Measurements from ENCODE around the gene PTGR2.

PTGR2 gene

GRCh38 chr14:73851567-73852382 is at the start of gene PTGR2:
TSS of gene PTGR2 (plus strand) at chr14:73851831. CDS start at chr14:73858863, 7,032 bp downstream.
- no peaks in the 10 kb centered on the region for H3K9me3 Mint-ChIP-seq
- ATAC-seq (ENCODE audit: low read depth) (peak; percentile 95), DNase-seq (ENCODE audit: low spot score in 2 of 2) (peak; percentile 89 to 92)
- H3K27ac Mint-ChIP-seq: peak within 1 kb of the TSS; percentile 94
- peak within 1 kb of the TSS; percentile 93 for H3K4me3 Mint-ChIP-seq
- H3K27me3 Mint-ChIP-seq: no peaks in the 10 kb centered on the region
- peaks cover 8% of the 10 kb centered on the region for H3K4me1 Mint-ChIP-seq
- H3K36me3 Mint-ChIP-seq: no peaks in the 10 kb centered on the region

- Mint-ChIP-seq H3K4me1 (peaks cover 4% of the 10 kb centered on the region), H3K27me3 (no peaks in the 10 kb centered on the region), H3K9me3 (no peaks in the 10 kb centered on the region), H3K4me3 (no peak overlapping the region), H3K27ac (no peak overlapping the region), H3K36me3 (no peaks in the 10 kb centered on the region)
- ATAC-seq (ENCODE audit: low read depth) (no peak), DNase-seq (ENCODE audit: low spot score in 2 of 2) (no peak)
Measured at GRCh38 chr14:73802431-73803188, 49.0 kb upstream of the PTGR2 start.

GRCh38 chr14:73804636-73805035 is 47.0 kb upstream of the PTGR2 start:
- no peaks in the 10 kb centered on the region for H3K9me3 Mint-ChIP-seq
- ATAC-seq (ENCODE audit: low read depth) (no peak), DNase-seq (ENCODE audit: low spot score in 2 of 2) (no peak)
- no peak overlapping the region for H3K4me3 Mint-ChIP-seq
- H3K4me1 Mint-ChIP-seq: peaks cover 4% of the 10 kb centered on the region
- no peak overlapping the region for H3K27ac Mint-ChIP-seq
- H3K27me3 Mint-ChIP-seq: no peaks in the 10 kb centered on the region
- H3K36me3 Mint-ChIP-seq: no peaks in the 10 kb centered on the region

GRCh38 chr14:73807457-73807856 is 44.2 kb upstream of the PTGR2 start:
- no peak for ATAC-seq (ENCODE audit: low read depth)
- H3K36me3 Mint-ChIP-seq: no peaks in the 10 kb centered on the region
- H3K27ac Mint-ChIP-seq: no peak overlapping the region
- H3K4me1 Mint-ChIP-seq: peaks cover 9% of the 10 kb centered on the region
- H3K9me3 Mint-ChIP-seq: no peaks in the 10 kb centered on the region
- peaks cover 2% of the 10 kb centered on the region for H3K27me3 Mint-ChIP-seq
- DNase-seq (ENCODE audit: low spot score in 2 of 2): no peak
- H3K4me3 Mint-ChIP-seq: no peak overlapping the region

- DNase-seq (ENCODE audit: low spot score in 2 of 2) (no peak), ATAC-seq (ENCODE audit: low read depth) (no peak)
- H3K4me3 Mint-ChIP-seq: no peak overlapping the region
- no peak overlapping the region for H3K27ac Mint-ChIP-seq
- peaks cover 12% of the 10 kb centered on the region for H3K4me1 Mint-ChIP-seq
- H3K27me3 Mint-ChIP-seq: peaks cover 2% of the 10 kb centered on the region
- no peaks in the 10 kb centered on the region for H3K36me3 Mint-ChIP-seq
- no peaks in the 10 kb centered on the region for H3K9me3 Mint-ChIP-seq
Measured at GRCh38 chr14:73809391-73809790, 42.2 kb upstream of the PTGR2 start.

GRCh38 chr14:73810478-73811163 is 41.0 kb upstream of the PTGR2 start:
- ATAC-seq (ENCODE audit: low read depth) (no peak), DNase-seq (ENCODE audit: low spot score in 2 of 2) (no peak)
- no peaks in the 10 kb centered on the region for H3K36me3 Mint-ChIP-seq
- peaks cover 2% of the 10 kb centered on the region for H3K27me3 Mint-ChIP-seq
- H3K4me1 Mint-ChIP-seq: peaks cover 12% of the 10 kb centered on the region
- H3K4me3 Mint-ChIP-seq: no peak overlapping the region
- no peak overlapping the region for H3K27ac Mint-ChIP-seq
- H3K9me3 Mint-ChIP-seq: no peaks in the 10 kb centered on the region

GRCh38 chr14:73811164-73811503 is 40.5 kb upstream of the PTGR2 start:
- Mint-ChIP-seq H3K4me3 (no peak overlapping the region), H3K27me3 (peaks cover 2% of the 10 kb centered on the region), H3K27ac (no peak overlapping the region), H3K36me3 (no peaks in the 10 kb centered on the region), H3K4me1 (peaks cover 12% of the 10 kb centered on the region), H3K9me3 (no peaks in the 10 kb centered on the region)
- no peak for ATAC-seq (ENCODE audit: low read depth)
- DNase-seq (ENCODE audit: low spot score in 2 of 2): no peak

- ATAC-seq (ENCODE audit: low read depth) (peak; percentile 45), DNase-seq (ENCODE audit: low spot score in 2 of 2) (no peak)
- no peaks in the 10 kb centered on the region for H3K9me3 Mint-ChIP-seq
- no peak overlapping the region for H3K4me3 Mint-ChIP-seq
- peaks cover 12% of the 10 kb centered on the region for H3K4me1 Mint-ChIP-seq
- no peaks in the 10 kb centered on the region for H3K36me3 Mint-ChIP-seq
- no peak overlapping the region for H3K27ac Mint-ChIP-seq
- peaks cover 2% of the 10 kb centered on the region for H3K27me3 Mint-ChIP-seq
Measured at GRCh38 chr14:73814153-73814552, 37.5 kb upstream of the PTGR2 start.

GRCh38 chr14:73815849-73816248 is 35.8 kb upstream of the PTGR2 start:
- H3K9me3 Mint-ChIP-seq: no peaks in the 10 kb centered on the region
- H3K4me1 Mint-ChIP-seq: peaks cover 11% of the 10 kb centered on the region
- ATAC-seq (ENCODE audit: low read depth): no peak
- H3K27ac Mint-ChIP-seq: no peak overlapping the region
- H3K36me3 Mint-ChIP-seq: no peaks in the 10 kb centered on the region
- H3K27me3 Mint-ChIP-seq: peaks cover under 1% of the 10 kb centered on the region
- H3K4me3 Mint-ChIP-seq: no peak overlapping the region
- no peak for DNase-seq (ENCODE audit: low spot score in 2 of 2)

- Mint-ChIP-seq H3K27me3 (no peaks in the 10 kb centered on the region), H3K4me1 (peaks cover 6% of the 10 kb centered on the region), H3K9me3 (no peaks in the 10 kb centered on the region), H3K36me3 (no peaks in the 10 kb centered on the region), H3K27ac (no peak overlapping the region), H3K4me3 (no peak overlapping the region)
- ATAC-seq (ENCODE audit: low read depth) (no peak), DNase-seq (ENCODE audit: low spot score in 2 of 2) (no peak)
Measured at GRCh38 chr14:73816393-73816816, 35.2 kb upstream of the PTGR2 start.

GRCh38 chr14:73817020-73817655 is 34.5 kb upstream of the PTGR2 start:
- ATAC-seq (ENCODE audit: low read depth): no peak
- Mint-ChIP-seq H3K4me3 (no peak overlapping the region), H3K4me1 (peaks cover 5% of the 10 kb centered on the region), H3K9me3 (no peaks in the 10 kb centered on the region), H3K36me3 (no peaks in the 10 kb centered on the region), H3K27ac (no peak overlapping the region), H3K27me3 (no peaks in the 10 kb centered on the region)
- DNase-seq (ENCODE audit: low spot score in 2 of 2): no peak

- DNase-seq (ENCODE audit: low spot score in 2 of 2): no peak
- no peak for ATAC-seq (ENCODE audit: low read depth)
- peaks cover 5% of the 10 kb centered on the region for H3K4me1 Mint-ChIP-seq
- no peaks in the 10 kb centered on the region for H3K36me3 Mint-ChIP-seq
- no peaks in the 10 kb centered on the region for H3K9me3 Mint-ChIP-seq
- no peak overlapping the region for H3K4me3 Mint-ChIP-seq
- no peak overlapping the region for H3K27ac Mint-ChIP-seq
- no peaks in the 10 kb centered on the region for H3K27me3 Mint-ChIP-seq
Measured at GRCh38 chr14:73818821-73819220, 32.8 kb upstream of the PTGR2 start.

- Mint-ChIP-seq H3K4me1 (peaks cover 1% of the 10 kb centered on the region), H3K27ac (no peak overlapping the region), H3K9me3 (no peaks in the 10 kb centered on the region), H3K27me3 (no peaks in the 10 kb centered on the region), H3K36me3 (no peaks in the 10 kb centered on the region), H3K4me3 (no peak overlapping the region)
- no peak for DNase-seq (ENCODE audit: low spot score in 2 of 2)
- ATAC-seq (ENCODE audit: low read depth): no peak
Measured at GRCh38 chr14:73820631-73821030, 31.0 kb upstream of the PTGR2 start.
